ENCODE data around the gene FZR1. TPM values are rescaled to one million over a fixed set of nuclear protein-coding genes. Genes with fewer than 3 reads are reported as not detected.

The FZR1 gene
- total and polyA plus RNA-seq, 2 experiments from 2014 or later, result 16.1 to 39.2 TPM

- TF ChIP-seq ZNF114 (CRISPR knock-in tag; IDR thresholded peaks at IDR 0.05) (no peak), ETS1 (IDR thresholded peaks at IDR 0.05) (no peak), NANOG (IDR thresholded peaks at IDR 0.05; ENCODE audit: borderline replicate concordance) (no peak), ZNF462 (CRISPR knock-in tag; IDR thresholded peaks at IDR 0.05) (no peak), REST (IDR thresholded peaks at IDR 0.05; ENCODE audit: unreplicated experiment) (no peak), POLR2AphosphoS5 (IDR thresholded peaks at IDR 0.05; ENCODE audit: low read depth) (no peak), STAT1 (IDR thresholded peaks at IDR 0.05; ENCODE audit: unreplicated experiment) (no peak), CTCF (conservative IDR thresholded peaks at IDR 0.05; ENCODE audit: low read depth in 2 of 2) (no peak), EZH2phosphoT487 (IDR thresholded peaks at IDR 0.05; ENCODE audit: unreplicated experiment) (no peak), JUNB (IDR thresholded peaks at IDR 0.05; ENCODE audit: unreplicated experiment) (no peak), EZH2 (IDR thresholded peaks at IDR 0.05; ENCODE audit: low read depth, unreplicated experiment) (no peak), CREB1 (CRISPR knock-in tag; IDR thresholded peaks at IDR 0.05; ENCODE audit: low read depth) (no peak), ZNF331 (CRISPR knock-in tag; IDR thresholded peaks at IDR 0.05; ENCODE audit: low read depth) (no peak)
- Mint-ChIP-seq H3K36me3 (ENCODE audit: low read depth) (peaks cover 32% of the 10 kb centered on the region), H3K9me3 (peaks cover 4% of the 10 kb centered on the region; the same call in 1 of the 3 replicates), H3K27me3 (ENCODE audit: insufficient read depth, low read depth, poor library complexity) (peaks cover 5% of the 10 kb centered on the region), H3K4me1 (peaks cover 13% of the 10 kb centered on the region), H3K4me3 (peak overlapping the region; percentile 87), H3K27ac (peak overlapping the region; percentile 100)
- Histone ChIP-seq H3K4me2 (peak overlapping the region; percentile 92), H3K4me3 (peak overlapping the region; percentile 99), H4K20me1 (replicated peaks; ENCODE audit: insufficient read depth) (peaks cover 5% of the 10 kb centered on the region; the same call in 1 of the 2 replicates), H3K9me2 (ENCODE audit: insufficient read depth) (no peaks in the 10 kb centered on the region), H3K79me2 (replicated peaks; ENCODE audit: insufficient read depth) (peaks cover 27% of the 10 kb centered on the region), H3K4me1 (ENCODE audit: insufficient read depth) (peaks cover 12% of the 10 kb centered on the region), H3K27me3 (ENCODE audit: insufficient read depth) (no peaks in the 10 kb centered on the region), H3K27ac (ENCODE audit: low read depth) (peak overlapping the region; percentile 86), H3K36me3 (ENCODE audit: insufficient read depth) (peaks cover 5% of the 10 kb centered on the region; the same call in 1 of the 2 replicates), H3F3A (replicated peaks; ENCODE audit: low read depth) (0 out of 2 replicates have a peak, but pooled peaks cover 7% of the 10 kb centered on the region), H2AFZ (peak overlapping the region; percentile 1; the same call in 1 of the 2 replicates)
- ATAC-seq (peak; percentile 30), DNase-seq (ENCODE audit: low spot score) (peak; percentile 42)
These were observed 6.2 kb upstream of the FZR1 start for GRCh38 chr19:3499738-3500428.
